GM12878 (cell line): ENCODE data around the gene MYO1E. TPM values are rescaled to one million over a fixed set of nuclear protein-coding genes. Genes with fewer than 3 reads are reported as not detected.

Experiments used
- ATAC-seq: fragments of 200-7000 bp; cut with Tn5 transposase; 3 replicates; pipeline ENCODE4 v1.9.1; 2020; ENCODE audit warnings: mild to moderate bottlenecking, moderate library complexity
- BruUV-seq: library from RNA; stranded (reverse); fragments of 400-500 nt; replicated peaks from 2 replicates; lab custom pipeline; 2021; lab: Mats Ljungman, UMichigan
- CTCF ChIA-PET: fragments of 300-600 bp; sonication (Branson Sonifier 250); formaldehyde crosslinking; extraction: SDS; loops from one replicate; lab custom pipeline; 2021; ENCODE audit warnings: inconsistent platforms; lab: Yijun Ruan, JAX
- POLR2A ChIA-PET: fragments of 350-600 bp; formaldehyde crosslinking; extraction: SDS; loops from one replicate; lab custom pipeline; 2021; ENCODE audit warnings: inconsistent platforms; lab: Charles Lee
- RAD21 ChIA-PET: fragments of 300-600 bp; sonication (Branson Sonifier 250); formaldehyde crosslinking; loops from one replicate; lab custom pipeline; 2023; ENCODE audit warnings: antibody characterized with exemption; ENCODE audit not compliant: unreplicated experiment; lab: Charles Lee
- SMC1A ChIA-PET: fragments of 300-600 bp; sonication (Branson Sonifier 250); formaldehyde crosslinking; loops from one replicate; lab custom pipeline; 2023; ENCODE audit not compliant: unreplicated experiment, uncharacterized antibody; lab: Charles Lee
- DNase-seq: peaks from one replicate; pipeline ENCODE4 v3.0.0-alpha.2; 2011; ENCODE audit warnings: low read depth, low spot score
- FAIRE-seq: peaks from 3 replicates; lab custom pipeline; 2011; peaks lifted over from hg19 to GRCh38; lab: Jason Lieb, UNC
- H2AFZ ChIP-seq: 2 replicates; pipeline ENCODE4 v1.6.0; 2011; ENCODE audit warnings: low read depth, low read length, control low read depth; ENCODE audit not compliant: control insufficient read depth
- H3K27ac ChIP-seq: 2 replicates; pipeline ENCODE4 v1.5.1; 2011; ENCODE audit warnings: control low read depth; ENCODE audit not compliant: control insufficient read depth, insufficient read depth
- H3K27me3 ChIP-seq, 2 experiments: replicated peaks in 1 of 2; 2 replicates each; pipeline versions ENCODE4 v1.6.0 to v1.6.1; 2011; ENCODE audit warnings: low read length in 1 of 2; ENCODE audit not compliant: control insufficient read depth in 2 of 2, insufficient read depth in 2 of 2
- H3K36me3 ChIP-seq, 2 experiments: 2 replicates each; pipeline ENCODE4 v1.5.1; 2011; ENCODE audit warnings: low read length in 1 of 2; ENCODE audit not compliant: control insufficient read depth in 2 of 2, insufficient read depth in 2 of 2
- H3K4me1 ChIP-seq: 2 replicates; pipeline ENCODE4 v1.6.1; 2011; ENCODE audit warnings: mild to moderate bottlenecking, low read length, moderate library complexity, mixed read lengths; ENCODE audit not compliant: control insufficient read depth, insufficient read depth
- H3K4me2 ChIP-seq: 2 replicates; pipeline ENCODE4 v1.6.0; 2011; ENCODE audit warnings: control low read depth; ENCODE audit not compliant: control insufficient read depth, insufficient read depth
- H3K4me3 ChIP-seq: fragments of 200-600 bp; sonication (generic); 2 replicates; pipeline ENCODE4 v1.5.1; 2016
- H3K79me2 ChIP-seq: 2 replicates; pipeline ENCODE4 v1.6.0; 2011; ENCODE audit warnings: low read length; ENCODE audit not compliant: control insufficient read depth, insufficient read depth
- H3K9ac ChIP-seq: 2 replicates; pipeline ENCODE4 v1.8.0; 2011; ENCODE audit warnings: low read length, control low read depth, mixed read lengths; ENCODE audit not compliant: control insufficient read depth, insufficient read depth
- H3K9me3 ChIP-seq: replicated peaks from 3 replicates; pipeline ENCODE4 v1.5.1; 2011; ENCODE audit warnings: mild to moderate bottlenecking, low read length; ENCODE audit not compliant: control insufficient read depth, insufficient read depth
- H4K20me1 ChIP-seq: 2 replicates; pipeline ENCODE4 v1.6.0; 2011; ENCODE audit not compliant: control insufficient read depth, insufficient read depth
- BCL11A ChIP-seq: IDR thresholded peaks from 2 replicates; pipeline ENCODE4 v1.6.1; 2011; ENCODE audit warnings: low read depth, low read length
- GABPA ChIP-seq: IDR thresholded peaks from 2 replicates; pipeline ENCODE4 v1.6.1; 2014; ENCODE audit warnings: antibody characterized with exemption, low read depth, mild to moderate bottlenecking, inconsistent platforms
- MXI1 ChIP-seq: fragments of 150-350 bp; IDR thresholded peaks from 2 replicates; pipeline ENCODE4 v1.6.1; 2011; ENCODE audit warnings: low read depth, mild to moderate bottlenecking, inconsistent platforms, low read length, improper control_type of control experiment
- RCOR1 ChIP-seq: conservative IDR thresholded peaks from 2 replicates; pipeline ENCODE4 v1.6.1; 2012; ENCODE audit warnings: low read depth, low read length, improper control_type of control experiment
- TAF1 ChIP-seq: IDR thresholded peaks from 2 replicates; pipeline ENCODE4 v1.6.1; 2011; ENCODE audit warnings: mild to moderate bottlenecking, low read depth, low read length, borderline replicate concordance
- ZNF217 ChIP-seq: fragments of 450-650 bp; IDR thresholded peaks from 2 replicates; pipeline ENCODE4 v1.6.1; 2017; ENCODE audit warnings: antibody characterized with exemption, mild to moderate bottlenecking
- ZNF274 ChIP-seq: IDR thresholded peaks from one replicate; pipeline ENCODE4 v1.8.0; 2011; ENCODE audit not compliant: insufficient read length, insufficient read depth
- WGBS: methylation state at CpG from one replicate; pipeline ENCODE4 v1.1.6; 2016; ENCODE audit warnings: low lambda C conversion rate; ENCODE audit not compliant: insufficient replicate concordance, insufficient coverage; ENCODE audit errors: missing lambda C conversion rate; 5-methylcytosine and 5-hydroxymethylcytosine counted together
- in situ Hi-C: fragments of 300-500 bp; cut with MboI; formaldehyde crosslinking; loops from 9 replicates; pipeline ENCODE4 v1.14.3; 2018; ENCODE audit warnings: mixed read lengths
- intact Hi-C: fragments of 100-400 bp; cut with micrococcal nuclease; formaldehyde crosslinking; loops from one replicate; pipeline ENCODE4 v1.14.2; 2022; ENCODE audit not compliant: unreplicated experiment
- polyA plus RNA-seq, 11 experiments: library from polyadenylated mRNA; depleted of rRNA in 4 of 11; unstranded in 6 of 11; stranded (reverse) in 5 of 11; fragments of >200 nt; fragmentation: Nextera tagmentation in 4 of 11; fragmentation: Illumina TruSeq in 1 of 11; extraction: Ambion mirVana in 4 of 11; extraction: Trizol in 1 of 11; gene quantifications; 1 replicate in 1 of 11; 2 replicates in 10 of 11; pipeline versions ENCODE4 v1.2.1 to v1.2.3, GENCODE V29; 2011 to 2016; ENCODE audit warnings: inconsistent platforms in 2 of 11, missing spikeins in 2 of 11, low read depth in 1 of 11
- total RNA-seq, 4 experiments: library from RNA; depleted of rRNA in 3 of 4; stranded (reverse); fragments of >200 nt in 3 of 4; fragmentation: Illumina TruSeq in 1 of 4; extraction: Trizol in 1 of 4; gene quantifications; 2 replicates each; pipeline versions ENCODE4 v1.2.1 to v1.2.3, GENCODE V29; 2013 to 2021
- TF ChIP-seq, protein P1 (sequence below): IDR thresholded peaks from 2 replicates; pipeline ENCODE4 v1.6.1; 2012; ENCODE audit warnings: improper control_type of control experiment, low read depth, low read length; ENCODE audit not compliant: insufficient replicate concordance
- TF ChIP-seq, protein P2 (sequence below): fragments of 450-650 bp; formaldehyde crosslinking; IDR thresholded peaks from 2 replicates; pipeline ENCODE4 v1.5.0; 2022; ENCODE audit warnings: mild to moderate bottlenecking, missing genetic modification characterization
- TF ChIP-seq, protein P3 (sequence below): IDR thresholded peaks from 2 replicates; pipeline ENCODE4 v1.6.1; 2011; ENCODE audit warnings: borderline replicate concordance, low read depth, mild to moderate bottlenecking, moderate library complexity, low read length; ENCODE audit not compliant: insufficient read depth, poor library complexity, severe bottlenecking

Gene MYO1E
- total and polyA plus RNA-seq, 10 of the 15 experiments (the other 5 are each of a cell fraction or from before 2014, with no cell fraction given): 10.3 to 266 (median 64.9) TPM

DNA sequence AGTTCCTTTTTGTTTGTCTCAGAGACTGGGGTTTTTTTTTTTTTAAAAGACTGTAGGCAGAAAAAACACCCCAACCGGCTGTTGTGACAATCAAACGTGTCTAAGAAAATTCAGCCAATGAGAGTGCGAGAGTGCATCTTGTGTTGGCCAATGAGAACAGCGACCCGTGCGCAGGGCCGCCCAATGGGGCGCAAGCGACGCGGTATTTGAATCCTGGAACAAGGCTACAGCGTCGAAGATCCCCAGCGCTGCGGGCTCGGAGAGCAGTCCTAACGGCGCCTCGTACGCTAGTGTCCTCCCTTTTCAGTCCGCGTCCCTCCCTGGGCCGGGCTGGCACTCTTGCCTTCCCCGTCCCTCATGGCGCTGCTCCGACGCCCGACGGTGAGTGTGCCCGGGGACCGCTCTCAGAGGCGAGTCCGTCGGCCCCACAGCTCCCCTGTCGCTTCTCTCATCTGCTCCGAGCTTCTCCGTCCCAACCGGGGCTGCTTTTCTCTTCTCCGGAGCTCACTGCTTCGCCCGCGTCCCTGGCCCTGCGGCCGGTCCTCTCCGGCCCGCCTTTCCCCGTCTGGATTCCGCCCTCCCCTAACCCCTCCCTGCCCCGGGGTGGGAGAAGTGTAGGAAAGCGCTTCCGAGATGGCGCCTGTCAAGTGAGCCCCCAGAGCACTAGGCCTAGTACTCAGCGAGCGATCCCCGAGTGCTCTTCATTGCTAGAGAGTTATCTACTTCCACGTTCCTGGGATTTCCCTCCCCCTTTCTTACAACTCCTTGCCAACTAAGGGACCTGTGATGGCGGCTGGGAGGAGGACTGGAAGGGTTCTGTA lies 267.5 kb downstream of the MYO1E start, which contains the start of gene CCNB2 (continued):
- no peak for TF ChIP-seq RCOR1
- TF ChIP-seq GABPA: no peak
- no peak for TF ChIP-seq ZNF217
- 0 out of 2 replicates have a peak, but pooled peaks have one; percentile 11 for TF ChIP-seq TAF1
- TF ChIP-seq MXI1: peak; percentile 86

DNA sequence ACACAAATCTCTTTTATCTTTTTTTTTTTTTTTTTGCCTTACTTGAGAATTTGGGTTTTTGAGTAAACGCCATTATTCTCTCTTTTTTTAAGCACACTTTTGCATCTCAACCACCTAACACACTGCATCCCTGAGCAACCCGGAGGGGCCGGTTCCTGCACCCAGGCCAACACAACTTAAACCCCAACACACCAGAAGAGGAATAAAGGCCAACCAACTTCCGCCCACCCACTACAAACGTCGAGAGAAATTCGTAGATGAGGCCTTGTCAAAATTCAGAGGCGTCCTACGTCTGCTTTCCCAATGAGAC lies 268.1 kb downstream of the MYO1E start:
- peak; percentile 50; the same call in 2 of the 3 replicates for ATAC-seq
- intact Hi-C loops: loop anchor here (2.0 kb wide), 2 partner anchors 116 to 126 kb away; no protein-coding TSS in a partner anchor
- Histone ChIP-seq H3K4me1 (peaks cover 4% of the 10 kb centered on the region; the same call in 1 of the 2 replicates), H3K79me2 (peaks cover 30% of the 10 kb centered on the region), H3K36me3 (peaks cover 0 to 20% of the 10 kb centered on the region in 2 experiments; a peak in 3 of 4 replicates), H3K27ac (peak overlapping the region; percentile 86), H3K27me3 (no peaks in the 10 kb centered on the region), H3K9me3 (no peaks in the 10 kb centered on the region), H3K9ac (peak overlapping the region; percentile 94), H4K20me1 (no peaks in the 10 kb centered on the region), H3K4me2 (peak overlapping the region; percentile 66), H3K4me3 (peak overlapping the region; percentile 95; the same call in 1 of the 2 replicates), H2AFZ (peak overlapping the region; percentile 82)
- ChIA-PET CTCF (interaction anchor here (1.0 kb wide), 1 partner anchor 33 kb away, joined by 3 read pairs; no protein-coding TSS in a partner anchor), RAD21 (no interaction called here), POLR2A (interaction anchor here (0.7 to 1.0 kb wide), 2 partner anchors 7 to 14 kb away, joined by 4 to 5 read pairs; no protein-coding TSS in a partner anchor), SMC1A (no interaction called here)
- in situ Hi-C loops: no loop called here
- 8% methylated on average over 8 of the region's 9 CpGs for WGBS
- FAIRE-seq: no peak
- BruUV-seq: no TSS peak
- no peak for DNase-seq
- TF ChIP-seq, protein P1, sequence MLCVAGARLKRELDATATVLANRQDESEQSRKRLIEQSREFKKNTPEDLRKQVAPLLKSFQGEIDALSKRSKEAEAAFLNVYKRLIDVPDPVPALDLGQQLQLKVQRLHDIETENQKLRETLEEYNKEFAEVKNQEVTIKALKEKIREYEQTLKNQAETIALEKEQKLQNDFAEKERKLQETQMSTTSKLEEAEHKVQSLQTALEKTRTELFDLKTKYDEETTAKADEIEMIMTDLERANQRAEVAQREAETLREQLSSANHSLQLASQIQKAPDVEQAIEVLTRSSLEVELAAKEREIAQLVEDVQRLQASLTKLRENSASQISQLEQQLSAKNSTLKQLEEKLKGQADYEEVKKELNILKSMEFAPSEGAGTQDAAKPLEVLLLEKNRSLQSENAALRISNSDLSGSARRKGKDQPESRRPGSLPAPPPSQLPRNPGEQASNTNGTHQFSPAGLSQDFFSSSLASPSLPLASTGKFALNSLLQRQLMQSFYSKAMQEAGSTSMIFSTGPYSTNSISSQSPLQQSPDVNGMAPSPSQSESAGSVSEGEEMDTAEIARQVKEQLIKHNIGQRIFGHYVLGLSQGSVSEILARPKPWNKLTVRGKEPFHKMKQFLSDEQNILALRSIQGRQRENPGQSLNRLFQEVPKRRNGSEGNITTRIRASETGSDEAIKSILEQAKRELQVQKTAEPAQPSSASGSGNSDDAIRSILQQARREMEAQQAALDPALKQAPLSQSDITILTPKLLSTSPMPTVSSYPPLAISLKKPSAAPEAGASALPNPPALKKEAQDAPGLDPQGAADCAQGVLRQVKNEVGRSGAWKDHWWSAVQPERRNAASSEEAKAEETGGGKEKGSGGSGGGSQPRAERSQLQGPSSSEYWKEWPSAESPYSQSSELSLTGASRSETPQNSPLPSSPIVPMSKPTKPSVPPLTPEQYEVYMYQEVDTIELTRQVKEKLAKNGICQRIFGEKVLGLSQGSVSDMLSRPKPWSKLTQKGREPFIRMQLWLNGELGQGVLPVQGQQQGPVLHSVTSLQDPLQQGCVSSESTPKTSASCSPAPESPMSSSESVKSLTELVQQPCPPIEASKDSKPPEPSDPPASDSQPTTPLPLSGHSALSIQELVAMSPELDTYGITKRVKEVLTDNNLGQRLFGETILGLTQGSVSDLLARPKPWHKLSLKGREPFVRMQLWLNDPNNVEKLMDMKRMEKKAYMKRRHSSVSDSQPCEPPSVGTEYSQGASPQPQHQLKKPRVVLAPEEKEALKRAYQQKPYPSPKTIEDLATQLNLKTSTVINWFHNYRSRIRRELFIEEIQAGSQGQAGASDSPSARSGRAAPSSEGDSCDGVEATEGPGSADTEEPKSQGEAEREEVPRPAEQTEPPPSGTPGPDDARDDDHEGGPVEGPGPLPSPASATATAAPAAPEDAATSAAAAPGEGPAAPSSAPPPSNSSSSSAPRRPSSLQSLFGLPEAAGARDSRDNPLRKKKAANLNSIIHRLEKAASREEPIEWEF: peak; percentile 28
- TF ChIP-seq BCL11A (no peak), ZNF274 (no peak)
- TF ChIP-seq, protein P2, sequence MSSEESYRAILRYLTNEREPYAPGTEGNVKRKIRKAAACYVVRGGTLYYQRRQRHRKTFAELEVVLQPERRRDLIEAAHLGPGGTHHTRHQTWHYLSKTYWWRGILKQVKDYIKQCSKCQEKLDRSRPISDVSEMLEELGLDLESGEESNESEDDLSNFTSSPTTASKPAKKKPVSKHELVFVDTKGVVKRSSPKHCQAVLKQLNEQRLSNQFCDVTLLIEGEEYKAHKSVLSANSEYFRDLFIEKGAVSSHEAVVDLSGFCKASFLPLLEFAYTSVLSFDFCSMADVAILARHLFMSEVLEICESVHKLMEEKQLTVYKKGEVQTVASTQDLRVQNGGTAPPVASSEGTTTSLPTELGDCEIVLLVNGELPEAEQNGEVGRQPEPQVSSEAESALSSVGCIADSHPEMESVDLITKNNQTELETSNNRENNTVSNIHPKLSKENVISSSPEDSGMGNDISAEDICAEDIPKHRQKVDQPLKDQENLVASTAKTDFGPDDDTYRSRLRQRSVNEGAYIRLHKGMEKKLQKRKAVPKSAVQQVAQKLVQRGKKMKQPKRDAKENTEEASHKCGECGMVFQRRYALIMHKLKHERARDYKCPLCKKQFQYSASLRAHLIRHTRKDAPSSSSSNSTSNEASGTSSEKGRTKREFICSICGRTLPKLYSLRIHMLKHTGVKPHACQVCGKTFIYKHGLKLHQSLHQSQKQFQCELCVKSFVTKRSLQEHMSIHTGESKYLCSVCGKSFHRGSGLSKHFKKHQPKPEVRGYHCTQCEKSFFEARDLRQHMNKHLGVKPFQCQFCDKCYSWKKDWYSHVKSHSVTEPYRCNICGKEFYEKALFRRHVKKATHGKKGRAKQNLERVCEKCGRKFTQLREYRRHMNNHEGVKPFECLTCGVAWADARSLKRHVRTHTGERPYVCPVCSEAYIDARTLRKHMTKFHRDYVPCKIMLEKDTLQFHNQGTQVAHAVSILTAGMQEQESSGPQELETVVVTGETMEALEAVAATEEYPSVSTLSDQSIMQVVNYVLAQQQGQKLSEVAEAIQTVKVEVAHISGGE (CRISPR knock-in tag): no peak
- TF ChIP-seq, protein P3, sequence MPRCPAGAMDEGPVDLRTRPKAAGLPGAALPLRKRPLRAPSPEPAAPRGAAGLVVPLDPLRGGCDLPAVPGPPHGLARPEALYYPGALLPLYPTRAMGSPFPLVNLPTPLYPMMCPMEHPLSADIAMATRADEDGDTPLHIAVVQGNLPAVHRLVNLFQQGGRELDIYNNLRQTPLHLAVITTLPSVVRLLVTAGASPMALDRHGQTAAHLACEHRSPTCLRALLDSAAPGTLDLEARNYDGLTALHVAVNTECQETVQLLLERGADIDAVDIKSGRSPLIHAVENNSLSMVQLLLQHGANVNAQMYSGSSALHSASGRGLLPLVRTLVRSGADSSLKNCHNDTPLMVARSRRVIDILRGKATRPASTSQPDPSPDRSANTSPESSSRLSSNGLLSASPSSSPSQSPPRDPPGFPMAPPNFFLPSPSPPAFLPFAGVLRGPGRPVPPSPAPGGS: no peak
